ENCODE data around the gene ADCY7. TPM values are rescaled to one million over a fixed set of nuclear protein-coding genes. Genes with fewer than 3 reads are reported as not detected.

The ADCY7 gene
- total RNA-seq, 2 donors from 2014 or later, result 30.1 to 37.2 TPM

- no peak for TF ChIP-seq CTCF (conservative IDR thresholded peaks at IDR 0.05)
- DNase-seq, result no peak
- H3K9me3 Mint-ChIP-seq, result no peaks in the 10 kb centered on the region
- H3K4me1 ChIP-seq (ENCODE audit: control insufficient read depth, insufficient read depth, low read length), result no peaks in the 10 kb centered on the region
- no peak overlapping the region for H3K27ac Mint-ChIP-seq
- H3K4me1 Mint-ChIP-seq, result no peaks in the 10 kb centered on the region
- H3K27me3 ChIP-seq (ENCODE audit: control insufficient read depth, insufficient read depth, low read length, poor library complexity, severe bottlenecking), result no peaks in the 10 kb centered on the region
- H3K36me3 ChIP-seq (ENCODE audit: control insufficient read depth, insufficient read depth, low read length), result no peaks in the 10 kb centered on the region
- peaks cover 11% of the 10 kb centered on the region for H3K36me3 Mint-ChIP-seq (ENCODE audit: low read depth)
- no peak overlapping the region for H3K4me3 ChIP-seq (ENCODE audit: low read length)
- H3K9ac ChIP-seq (ENCODE audit: extremely low read depth, low read length, poor library complexity, severe bottlenecking), result no peak overlapping the region
- no peaks in the 10 kb centered on the region for H3K27me3 Mint-ChIP-seq (ENCODE audit: insufficient read depth)
- H3K27ac ChIP-seq (ENCODE audit: low read depth, low read length), result no peak overlapping the region
- no peaks in the 10 kb centered on the region for H3K9me3 ChIP-seq (ENCODE audit: control insufficient read depth, low read length)
- H3K4me3 Mint-ChIP-seq, result no peak overlapping the region
- 75% methylated on average over 2 of the region's 2 CpGs; no CpG with 5 or more reads in 1 of the 2 experiments for WGBS, 2 experiments (ENCODE audit: insufficient coverage in 1 of 2, insufficient read length in 1 of 2)
Observed at GRCh38 chr16:50296807-50297206, 30.5 kb downstream of the ADCY7 start.

- Mint-ChIP-seq H3K36me3 (ENCODE audit: low read depth) (peaks cover 11% of the 10 kb centered on the region), H3K27ac (no peak overlapping the region), H3K4me3 (no peak overlapping the region), H3K4me1 (no peaks in the 10 kb centered on the region), H3K27me3 (ENCODE audit: insufficient read depth) (no peaks in the 10 kb centered on the region), H3K9me3 (no peaks in the 10 kb centered on the region)
- H3K4me1 ChIP-seq (ENCODE audit: control insufficient read depth, insufficient read depth, low read length), result no peaks in the 10 kb centered on the region
- no peaks in the 10 kb centered on the region for H3K9me3 ChIP-seq (ENCODE audit: control insufficient read depth, low read length)
- peak; percentile 43 for DNase-seq
- no peak for TF ChIP-seq CTCF (conservative IDR thresholded peaks at IDR 0.05)
- no peak overlapping the region for H3K9ac ChIP-seq (ENCODE audit: extremely low read depth, low read length, poor library complexity, severe bottlenecking)
- no peaks in the 10 kb centered on the region for H3K36me3 ChIP-seq (ENCODE audit: control insufficient read depth, insufficient read depth, low read length)
- no peaks in the 10 kb centered on the region for H3K27me3 ChIP-seq (ENCODE audit: control insufficient read depth, insufficient read depth, low read length, poor library complexity, severe bottlenecking)
- no peak overlapping the region for H3K4me3 ChIP-seq (ENCODE audit: low read length)
- H3K27ac ChIP-seq (ENCODE audit: low read depth, low read length), result no peak overlapping the region
- 84 to 94% methylated on average over 5 to 15 of the region's 15 CpGs for WGBS, 2 experiments (ENCODE audit: insufficient coverage in 1 of 2, insufficient read length in 1 of 2)
Observed at GRCh38 chr16:50297301-50298074, 31.1 kb downstream of the ADCY7 start.

- DNase-seq, result peak; percentile 39
- H3K9me3 ChIP-seq (ENCODE audit: control insufficient read depth, low read length), result no peaks in the 10 kb centered on the region
- H3K4me1 ChIP-seq (ENCODE audit: control insufficient read depth, insufficient read depth, low read length), result no peaks in the 10 kb centered on the region
- no peak overlapping the region for H3K9ac ChIP-seq (ENCODE audit: extremely low read depth, low read length, poor library complexity, severe bottlenecking)
- Mint-ChIP-seq H3K9me3 (no peaks in the 10 kb centered on the region), H3K4me1 (peaks cover 3% of the 10 kb centered on the region), H3K27ac (no peak overlapping the region), H3K27me3 (ENCODE audit: insufficient read depth) (no peaks in the 10 kb centered on the region), H3K36me3 (ENCODE audit: low read depth) (peaks cover 11% of the 10 kb centered on the region), H3K4me3 (no peak overlapping the region)
- WGBS, 2 experiments (ENCODE audit: insufficient coverage in 1 of 2, insufficient read length in 1 of 2), result 84 to 92% methylated on average over 6 to 7 of the region's 7 CpGs
- no peak overlapping the region for H3K27ac ChIP-seq (ENCODE audit: low read depth, low read length)
- H3K4me3 ChIP-seq (ENCODE audit: low read length), result no peak overlapping the region
- H3K36me3 ChIP-seq (ENCODE audit: control insufficient read depth, insufficient read depth, low read length), result no peaks in the 10 kb centered on the region
- TF ChIP-seq CTCF (conservative IDR thresholded peaks at IDR 0.05), result no peak
- no peaks in the 10 kb centered on the region for H3K27me3 ChIP-seq (ENCODE audit: control insufficient read depth, insufficient read depth, low read length, poor library complexity, severe bottlenecking)
Observed at GRCh38 chr16:50298075-50298460, 31.7 kb downstream of the ADCY7 start.
